Stimulated activated CD4-positive, alpha-beta T cell treated with anti-CD3 and anti-CD28 coated beads, TNF-alpha, amount 100 ng/mL, for 24 hours (primary cell): ENCODE results near the gene HDAC10.
A peak's percentile ranks its signal among the peaks of the same experiment; 100 is the strongest.

Experiments used
- DNase-seq, 3 experiments: peaks; one replicate each; pipeline ENCODE4 v3.0.0-alpha.2; 2020; ENCODE audit warnings: low read depth in 3 of 3

Gene HDAC10

DNA sequence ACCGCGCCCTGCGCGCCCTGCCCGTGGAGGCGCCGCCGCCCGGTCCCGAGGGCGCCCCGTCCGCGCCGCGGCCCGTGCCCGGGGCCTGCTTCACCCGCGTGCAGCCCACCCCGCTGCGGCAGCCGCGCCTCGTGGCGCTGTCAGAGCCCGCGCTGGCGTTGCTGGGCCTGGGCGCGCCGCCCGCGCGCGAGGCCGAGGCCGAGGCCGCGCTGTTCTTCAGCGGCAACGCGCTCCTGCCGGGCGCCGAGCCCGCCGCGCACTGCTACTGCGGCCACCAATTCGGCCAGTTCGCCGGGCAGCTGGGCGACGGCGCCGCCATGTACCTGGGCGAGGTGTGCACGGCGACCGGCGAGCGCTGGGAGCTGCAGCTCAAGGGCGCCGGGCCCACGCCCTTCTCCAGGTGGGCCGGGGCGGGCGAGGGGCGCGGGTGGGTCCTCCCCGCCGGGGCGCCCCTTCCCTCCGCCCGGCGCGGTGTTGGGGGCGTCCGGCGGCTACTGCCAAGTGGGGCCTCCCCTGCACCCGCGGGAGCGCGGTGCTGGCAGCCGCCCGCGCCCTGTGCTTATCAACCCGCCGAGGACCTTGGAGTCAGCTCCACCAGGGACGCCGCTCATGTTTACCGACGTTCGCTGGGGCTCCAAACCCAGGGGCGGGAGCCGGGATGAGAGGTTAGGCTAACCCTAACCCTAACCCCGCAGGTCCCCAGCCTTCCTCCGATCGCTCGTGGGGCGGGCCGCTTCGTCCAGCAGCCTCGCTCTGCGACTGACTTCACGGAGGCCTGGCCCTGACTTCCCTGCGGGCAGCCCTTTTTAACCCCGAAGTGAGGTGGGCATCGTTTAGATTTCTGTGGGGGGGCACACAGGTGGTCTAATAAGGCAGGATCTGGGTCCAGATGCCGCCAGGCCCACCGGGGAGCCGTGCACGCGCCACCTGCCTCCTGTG is 49.6 kb downstream of the HDAC10 start:
- no peak for DNase-seq

DNA sequence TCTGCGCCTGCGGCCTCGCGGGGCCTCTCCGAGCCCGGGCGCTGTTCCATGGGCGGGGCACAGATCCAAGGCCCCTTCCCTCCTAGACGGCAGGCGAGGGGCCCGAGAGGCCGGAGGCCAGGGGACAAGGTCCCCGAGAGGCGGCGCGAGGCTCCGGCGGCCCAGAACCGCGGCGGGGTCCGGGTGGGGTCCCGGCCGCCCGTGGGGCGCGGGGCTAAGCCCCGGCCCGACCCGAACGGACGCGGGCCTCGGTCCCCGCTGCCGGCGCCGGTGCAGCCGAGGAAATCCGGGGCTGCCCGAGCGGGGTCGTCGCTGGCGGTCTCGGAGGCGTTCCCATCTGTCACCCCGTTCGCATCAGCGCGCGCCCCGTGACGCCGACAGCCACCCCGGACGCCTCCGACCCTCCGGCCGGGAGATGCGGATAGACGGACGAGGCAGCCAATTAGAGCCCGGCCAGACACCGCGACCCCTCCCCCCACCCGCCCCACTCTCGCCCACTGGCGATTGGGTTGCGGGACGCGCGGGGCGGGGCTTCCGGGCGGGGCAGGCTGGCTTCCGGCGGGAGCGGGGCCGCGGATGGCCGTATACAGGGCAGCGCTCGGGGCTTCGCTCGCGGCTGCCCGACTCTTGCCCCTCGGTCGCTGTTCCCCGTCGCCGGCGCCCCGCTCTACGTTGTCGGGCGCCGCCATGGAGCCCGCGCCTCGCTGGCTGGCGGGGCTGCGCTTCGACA is 50.4 kb downstream of the HDAC10 start, which contains the start of gene SELENOO:
TSS of gene SELENOO (plus strand) at position 551 of the 730 bp plus-strand sequence. CDS start at position 577, 26 bp downstream.
- DNase-seq: peak; percentile 84 to 92 (median 85)

DNA sequence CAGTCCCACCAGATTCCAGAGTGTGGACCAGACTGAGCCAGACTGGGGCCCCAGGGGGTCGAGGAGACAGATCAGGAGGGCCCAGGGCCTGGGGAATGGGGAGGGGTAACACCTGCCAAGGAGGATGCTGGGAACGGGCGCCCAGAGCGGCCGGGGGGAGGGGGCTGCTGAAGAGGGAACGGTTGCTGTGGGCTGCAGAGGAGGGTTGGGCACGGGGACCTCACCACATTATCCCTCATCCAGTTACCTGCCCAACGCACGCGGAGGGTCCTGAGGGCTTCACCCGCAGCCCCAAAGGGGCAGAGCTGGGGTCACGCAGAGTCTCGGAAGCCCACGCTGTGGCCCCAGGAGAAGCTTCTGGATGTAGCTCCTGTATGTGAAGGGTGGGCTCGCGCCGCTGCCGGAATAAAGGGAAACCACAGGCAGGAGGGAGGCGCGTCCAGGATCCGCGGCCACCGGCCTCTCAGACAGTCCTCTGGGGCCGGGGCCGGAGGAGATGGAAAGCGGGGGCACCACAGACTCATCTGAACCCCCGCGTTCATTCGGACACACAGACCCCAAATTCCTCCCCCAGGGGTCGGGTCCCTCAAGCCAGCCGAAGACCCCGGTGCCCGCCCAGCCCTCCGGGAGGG is 51.1 kb downstream of the HDAC10 start:
- no peak for DNase-seq

DNA sequence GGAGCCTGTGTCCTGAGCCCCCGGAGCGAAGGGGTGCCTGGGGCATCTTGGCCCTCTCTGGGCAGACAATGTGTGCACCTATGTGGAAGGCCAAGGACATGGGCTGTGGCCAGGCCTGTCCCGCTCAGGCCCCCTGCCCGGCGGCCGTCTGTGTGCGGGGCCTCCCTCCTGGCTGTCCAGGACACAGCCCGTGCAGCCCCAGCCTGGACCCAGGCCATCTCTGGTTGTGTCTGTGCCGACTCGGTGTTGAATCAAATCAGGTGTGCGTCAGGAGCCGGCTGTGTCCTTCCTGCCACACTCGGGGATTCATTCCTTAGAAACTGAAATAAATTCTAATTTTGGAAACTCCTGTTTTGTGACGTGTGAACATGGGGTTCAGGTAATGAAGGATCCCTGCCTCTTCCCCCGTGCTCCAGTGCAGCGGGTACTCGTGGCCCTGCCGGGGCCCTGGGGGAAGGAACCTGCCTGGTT is 51.8 kb downstream of the HDAC10 start:
- DNase-seq: no peak

DNA sequence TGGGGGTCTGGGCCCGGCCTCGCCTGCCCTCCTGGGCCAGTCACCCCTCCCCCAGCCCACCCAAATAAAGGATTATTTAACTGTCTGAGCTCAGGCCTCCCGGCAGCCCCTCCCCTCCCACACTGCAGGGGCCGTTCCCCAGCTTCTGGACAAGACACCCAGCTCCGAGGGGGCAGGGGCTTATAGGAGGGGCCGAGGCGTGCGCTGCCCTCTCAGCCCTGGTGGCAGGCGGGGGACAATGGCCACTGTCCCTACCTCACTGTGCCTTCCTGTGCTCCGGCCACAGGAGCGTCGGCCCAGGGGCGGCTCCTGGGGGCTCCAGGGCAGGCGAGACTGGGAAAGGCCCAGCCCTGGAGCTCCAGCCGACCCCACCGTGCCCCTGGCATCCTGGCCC is 52.4 kb downstream of the HDAC10 start:
- no peak for DNase-seq

DNA sequence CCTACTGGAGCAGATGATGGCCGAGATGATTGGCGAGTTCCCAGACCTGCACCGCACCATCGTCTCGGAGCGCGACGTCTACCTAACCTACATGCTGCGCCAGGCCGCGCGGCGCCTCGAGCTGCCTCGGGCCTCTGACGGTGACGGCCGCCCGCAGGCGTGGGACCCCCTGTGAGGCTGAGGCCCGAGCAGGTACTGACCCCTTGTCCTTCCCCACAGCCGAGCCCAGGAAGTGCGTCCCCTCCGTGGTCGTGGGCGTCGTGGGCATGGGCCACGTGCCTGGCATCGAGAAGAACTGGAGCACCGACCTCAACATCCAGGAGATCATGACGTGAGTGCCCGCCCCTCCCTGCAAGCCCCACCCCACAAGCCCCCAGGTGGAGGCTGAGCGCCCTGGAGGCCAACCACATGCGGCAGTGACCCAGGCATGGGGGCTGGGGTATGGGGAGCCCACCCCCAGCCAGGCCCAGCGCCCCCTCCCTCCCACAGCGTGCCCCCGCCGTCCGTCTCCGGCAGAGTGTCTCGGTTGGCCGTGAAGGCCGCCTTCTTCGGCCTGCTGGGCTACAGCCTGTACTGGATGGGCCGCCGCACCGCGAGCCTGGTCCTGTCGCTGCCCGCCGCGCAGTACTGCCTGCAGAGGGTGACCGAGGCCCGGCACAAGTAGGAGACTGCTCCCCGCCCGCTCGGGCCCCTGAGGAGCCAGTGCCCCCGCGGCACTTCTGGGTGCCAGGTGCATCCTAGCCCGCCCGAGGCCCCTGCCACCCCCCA is 53.0 kb downstream of the HDAC10 start:
- DNase-seq: no peak

DNA sequence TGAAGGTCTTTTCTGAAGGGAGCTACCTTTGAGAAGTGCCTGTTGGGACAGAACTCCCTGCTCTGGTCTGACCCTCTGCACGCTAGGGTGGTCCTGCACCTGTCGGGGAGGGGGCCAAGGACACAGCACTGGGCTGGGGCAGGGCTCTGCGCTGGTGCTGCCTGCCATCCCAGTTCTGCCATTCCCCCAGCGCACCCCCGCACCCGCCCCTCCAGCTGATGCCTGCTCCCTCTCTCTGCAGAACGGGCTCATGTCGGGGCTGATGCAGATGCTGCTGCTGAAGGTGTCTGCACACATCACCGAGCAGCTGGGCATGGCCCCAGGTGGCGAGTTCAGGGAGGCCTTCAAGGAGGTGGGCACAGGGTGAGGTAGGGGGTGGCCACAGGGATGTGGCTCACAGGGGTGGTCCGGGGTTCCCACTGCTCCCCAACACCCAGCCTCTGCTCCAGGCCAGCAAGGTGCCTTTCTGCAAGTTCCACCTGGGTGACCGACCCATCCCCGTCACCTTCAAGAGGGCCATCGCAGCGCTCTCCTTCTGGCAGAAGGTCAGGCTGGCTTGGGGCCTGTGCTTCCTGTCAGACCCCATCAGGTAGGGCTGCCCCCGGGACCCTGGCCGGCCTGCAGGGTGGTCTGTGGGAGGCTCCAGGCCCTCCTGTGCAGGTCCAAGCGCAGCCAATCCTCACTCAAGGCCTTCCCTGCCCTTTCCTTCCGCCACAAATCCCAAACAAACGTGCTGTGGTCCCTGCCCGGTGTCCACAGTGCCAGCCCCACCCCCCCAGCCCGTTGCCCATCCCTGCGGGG is 53.9 kb downstream of the HDAC10 start:
- no peak for DNase-seq

DNA sequence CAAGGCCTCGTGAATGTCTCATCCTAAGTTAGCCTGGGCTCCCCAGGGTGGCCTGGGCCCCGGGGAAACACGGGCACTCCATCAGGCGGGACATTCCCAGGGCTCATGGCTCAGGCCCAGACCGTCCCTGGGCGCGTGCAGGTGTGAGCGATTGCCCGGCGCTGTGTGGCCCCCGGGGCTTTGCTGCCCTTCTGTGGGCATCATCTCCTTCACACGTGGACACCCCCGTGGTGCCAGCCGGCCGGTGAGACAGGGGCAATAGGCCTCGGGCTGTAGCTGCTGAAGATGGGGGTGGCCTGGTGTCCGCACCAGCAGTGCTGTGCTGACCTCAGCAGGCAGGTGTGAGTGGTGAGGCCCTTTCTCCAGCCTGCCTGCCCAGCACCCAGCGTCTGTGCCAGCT is 54.8 kb downstream of the HDAC10 start:
- no peak for DNase-seq
